HG02973 (cell line): ENCODE data around the gene PDE6B.

Experiments used
- ATAC-seq: cut with Tn5 transposase; IDR thresholded peaks from one replicate; pipeline ENCODE4 v1.9.1; 2021; ENCODE audit warnings: moderate library complexity; ENCODE audit not compliant: unreplicated experiment

Gene PDE6B

GRCh38 chr4:600850-601515, 24.4 kb upstream of the PDE6B start:
- ATAC-seq: no peak

DNA sequence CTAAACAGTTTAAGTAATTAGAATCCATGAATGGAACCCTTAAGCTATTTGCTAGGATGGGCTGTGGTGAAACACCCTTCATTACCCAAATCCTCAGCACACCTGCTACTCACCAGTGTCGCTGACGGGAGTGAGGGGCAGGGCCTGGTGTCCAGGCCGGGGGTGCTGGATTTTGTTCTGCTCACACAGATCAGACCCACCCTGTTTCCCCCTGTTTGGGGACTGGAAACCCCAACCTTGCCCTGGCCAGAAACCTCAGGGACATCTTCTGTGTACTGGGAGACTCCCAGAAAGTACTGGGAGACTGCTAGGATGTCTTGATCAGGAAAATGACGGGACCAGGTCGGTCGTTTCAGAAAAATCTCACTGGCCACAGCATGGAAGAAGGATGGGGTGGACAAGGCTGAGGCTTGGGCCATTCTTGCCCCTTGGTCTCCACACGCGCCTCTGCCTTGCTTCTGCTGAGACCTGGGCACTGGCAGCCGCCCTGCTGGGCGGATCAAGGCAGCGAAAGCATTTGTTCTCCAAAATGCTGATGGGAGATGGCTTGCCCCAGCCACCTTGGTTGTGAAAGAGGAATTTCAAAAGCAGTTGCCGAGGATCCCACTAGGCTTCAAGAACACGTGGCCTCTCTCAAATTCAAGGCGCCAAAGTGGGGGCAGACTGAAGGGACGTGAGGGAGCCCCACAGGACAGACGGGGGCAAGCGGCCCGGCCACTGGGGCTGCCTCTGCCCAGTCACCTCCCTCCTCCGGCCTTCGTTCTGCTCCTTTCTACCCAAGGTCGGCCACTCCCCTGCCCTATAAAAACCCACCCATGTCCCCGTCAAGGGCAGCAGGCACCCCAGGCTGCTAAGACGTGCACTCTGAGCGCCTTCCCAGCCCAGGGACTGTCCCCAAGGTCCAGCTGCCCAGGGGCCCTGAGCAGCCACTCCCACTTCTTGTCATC, 23.5 kb upstream of the PDE6B start:
- no peak for ATAC-seq

DNA sequence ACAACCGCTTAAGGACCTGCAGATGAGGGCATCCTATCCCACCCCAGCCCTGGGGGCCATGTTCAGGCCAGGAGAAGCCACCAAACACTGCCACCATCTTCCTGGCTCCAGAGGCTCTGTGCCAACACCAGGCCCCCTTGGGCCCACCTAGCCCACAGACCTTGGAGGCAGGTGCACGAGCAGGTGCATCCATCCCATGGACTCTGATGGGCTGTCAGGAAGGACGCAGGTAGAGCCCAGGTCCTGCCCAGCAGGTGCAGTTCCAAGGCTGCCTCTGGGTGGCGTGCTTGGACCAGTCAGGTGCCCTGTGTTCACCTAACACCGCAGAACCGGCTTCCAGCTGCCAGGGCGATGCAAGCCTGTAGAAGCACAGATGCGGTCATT, 22.8 kb upstream of the PDE6B start:
- ATAC-seq: no peak

GRCh38 chr4:604131-604530, 21.2 kb upstream of the PDE6B start:
- no peak for ATAC-seq

GRCh38 chr4:605702-606425, 19.5 kb upstream of the PDE6B start:
- no peak for ATAC-seq

DNA sequence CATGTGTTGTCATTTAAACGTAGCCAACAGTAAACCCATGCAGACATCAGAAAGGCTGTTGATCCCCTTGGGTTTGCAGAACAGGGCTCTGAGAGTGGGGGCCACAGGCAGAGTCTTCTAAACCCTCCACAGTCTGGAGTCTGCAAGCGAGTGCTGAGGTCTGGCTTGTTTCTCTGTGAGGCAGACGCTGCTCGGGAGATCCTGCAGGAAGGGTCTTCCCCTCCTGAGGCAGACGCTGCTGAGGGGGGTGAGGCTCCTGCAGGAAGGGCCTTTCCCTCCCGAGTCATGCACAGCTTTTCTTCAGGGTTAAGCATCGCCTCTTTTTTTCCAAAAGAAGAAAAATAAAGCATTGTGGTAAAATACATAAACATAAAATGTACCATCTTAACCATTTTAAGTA, 17.1 kb upstream of the PDE6B start:
- no peak for ATAC-seq

DNA sequence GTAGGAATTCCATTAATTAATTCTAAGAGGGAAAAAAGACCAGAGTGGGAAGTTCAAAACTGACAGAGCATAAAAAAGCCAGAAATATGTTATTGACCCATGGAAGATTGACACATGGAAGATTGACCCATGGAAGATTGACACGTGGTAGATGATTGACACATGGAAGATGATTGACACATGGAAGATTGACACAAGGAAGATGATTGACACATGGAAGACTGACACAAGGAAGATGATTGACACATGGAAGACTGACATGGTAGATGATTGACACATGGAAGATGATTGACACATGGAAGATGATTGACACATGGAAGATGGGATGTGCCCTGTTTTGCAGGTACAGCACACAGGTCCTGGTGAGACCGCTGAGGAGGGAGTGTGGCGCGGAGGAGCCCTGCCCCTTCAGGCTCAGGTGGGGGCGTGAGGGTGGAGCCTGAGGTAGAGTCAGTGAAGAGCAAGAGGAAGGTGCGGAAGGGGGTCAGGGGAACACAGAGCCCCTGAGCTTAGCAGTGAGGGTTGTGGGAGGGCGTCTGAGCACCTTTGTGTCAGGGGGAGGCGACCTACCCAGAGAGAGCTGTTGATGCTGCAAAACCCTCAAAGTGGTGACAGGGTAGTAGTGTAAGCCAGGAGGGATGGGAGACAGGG, 15.8 kb upstream of the PDE6B start:
- ATAC-seq: no peak

- no peak for ATAC-seq
These were observed 14.7 kb upstream of the PDE6B start for GRCh38 chr4:610411-611261.

DNA sequence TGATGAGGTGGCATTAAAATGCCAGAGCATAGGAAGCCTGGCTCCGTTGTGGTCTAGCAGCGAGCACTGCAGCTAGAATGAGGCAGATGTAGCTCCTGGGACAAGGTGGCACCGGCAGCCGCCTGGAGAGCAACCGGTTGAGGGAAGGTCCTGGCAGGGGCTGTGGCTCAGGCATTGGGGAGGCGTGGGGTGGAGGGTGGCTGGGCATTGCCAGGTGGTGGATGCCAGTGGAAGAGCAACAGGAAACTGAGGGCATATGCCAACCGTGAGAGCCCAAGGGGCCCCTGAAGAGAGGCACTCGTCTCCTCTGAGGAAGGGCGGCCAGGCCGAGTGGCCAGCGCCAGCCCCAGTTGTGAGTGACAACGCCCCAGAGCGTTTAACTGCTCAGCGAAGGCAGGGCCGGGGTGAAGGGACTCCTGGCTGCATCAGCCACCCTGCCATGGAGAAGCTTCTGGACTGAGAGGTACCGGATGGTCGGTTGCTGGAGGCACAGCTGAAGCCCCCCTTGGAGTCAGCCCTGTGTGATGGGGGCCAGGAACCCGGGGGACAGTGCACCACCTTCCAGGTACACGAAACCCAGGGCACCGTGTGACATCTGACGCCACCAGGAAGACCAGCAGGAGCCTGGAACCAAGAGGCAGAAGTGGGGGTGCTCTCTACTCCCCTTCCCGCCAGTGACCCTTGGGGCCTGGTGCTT, 13.2 kb upstream of the PDE6B start:
- ATAC-seq: no peak

- no peak for ATAC-seq
These were observed 12.6 kb upstream of the PDE6B start for GRCh38 chr4:612749-613125.

DNA sequence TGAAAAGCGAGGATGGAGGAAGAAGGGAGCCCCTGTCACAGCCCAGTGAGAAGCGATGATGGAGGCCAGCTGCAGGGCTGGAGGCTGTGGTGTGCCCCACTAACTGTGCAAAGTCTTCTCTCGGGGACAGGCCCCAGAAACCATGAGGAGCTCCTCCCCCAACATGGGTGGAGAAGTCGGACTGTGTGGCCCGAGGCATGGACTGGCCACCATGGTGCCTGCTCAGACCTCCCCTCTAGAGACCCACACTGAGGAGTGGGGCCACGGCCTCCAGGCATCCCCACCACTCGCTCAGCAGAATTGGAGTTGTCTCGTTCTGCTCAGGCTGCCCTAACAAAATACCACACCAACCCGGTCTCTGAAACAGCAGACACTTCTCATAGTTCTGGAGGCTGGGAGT, 12.2 kb upstream of the PDE6B start:
- ATAC-seq: no peak

- no peak for ATAC-seq
These were observed 9.3 kb upstream of the PDE6B start for GRCh38 chr4:616091-616490.

DNA sequence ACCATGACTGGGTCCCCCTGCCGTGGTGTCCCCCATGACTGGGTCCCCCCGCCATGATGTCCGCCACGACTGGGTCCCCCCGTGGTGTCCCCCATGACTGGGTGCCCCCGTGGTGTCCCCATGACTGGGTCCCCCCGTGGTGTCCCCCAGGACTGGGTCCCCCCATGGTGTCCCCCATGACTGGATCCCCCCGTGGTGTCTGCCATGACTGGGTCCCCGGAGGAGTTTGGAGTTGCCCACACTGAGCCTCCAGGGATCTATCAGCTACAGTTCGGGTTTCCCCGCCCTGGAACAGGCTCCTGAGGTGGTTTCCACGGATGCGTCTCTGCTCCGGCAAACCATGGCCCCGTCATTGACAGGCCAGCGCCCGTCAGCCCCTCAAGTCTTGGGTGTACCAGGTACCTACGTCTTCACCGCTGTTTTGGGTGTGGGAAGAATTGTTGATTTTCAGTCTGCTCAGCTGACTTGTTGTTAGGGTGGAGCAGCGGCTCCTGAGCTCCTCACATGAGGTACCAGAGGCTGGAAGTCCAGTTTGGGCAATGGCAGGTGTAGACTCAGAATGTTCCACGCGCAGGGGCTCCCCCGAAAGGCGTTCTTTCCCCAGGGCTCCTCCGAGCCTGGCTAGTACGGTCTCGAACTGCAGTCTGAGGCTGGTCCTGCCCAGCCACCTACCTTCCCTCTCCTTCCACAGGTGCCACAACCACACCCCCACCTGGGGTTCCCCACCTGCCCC, 8.3 kb upstream of the PDE6B start:
- ATAC-seq: no peak

DNA sequence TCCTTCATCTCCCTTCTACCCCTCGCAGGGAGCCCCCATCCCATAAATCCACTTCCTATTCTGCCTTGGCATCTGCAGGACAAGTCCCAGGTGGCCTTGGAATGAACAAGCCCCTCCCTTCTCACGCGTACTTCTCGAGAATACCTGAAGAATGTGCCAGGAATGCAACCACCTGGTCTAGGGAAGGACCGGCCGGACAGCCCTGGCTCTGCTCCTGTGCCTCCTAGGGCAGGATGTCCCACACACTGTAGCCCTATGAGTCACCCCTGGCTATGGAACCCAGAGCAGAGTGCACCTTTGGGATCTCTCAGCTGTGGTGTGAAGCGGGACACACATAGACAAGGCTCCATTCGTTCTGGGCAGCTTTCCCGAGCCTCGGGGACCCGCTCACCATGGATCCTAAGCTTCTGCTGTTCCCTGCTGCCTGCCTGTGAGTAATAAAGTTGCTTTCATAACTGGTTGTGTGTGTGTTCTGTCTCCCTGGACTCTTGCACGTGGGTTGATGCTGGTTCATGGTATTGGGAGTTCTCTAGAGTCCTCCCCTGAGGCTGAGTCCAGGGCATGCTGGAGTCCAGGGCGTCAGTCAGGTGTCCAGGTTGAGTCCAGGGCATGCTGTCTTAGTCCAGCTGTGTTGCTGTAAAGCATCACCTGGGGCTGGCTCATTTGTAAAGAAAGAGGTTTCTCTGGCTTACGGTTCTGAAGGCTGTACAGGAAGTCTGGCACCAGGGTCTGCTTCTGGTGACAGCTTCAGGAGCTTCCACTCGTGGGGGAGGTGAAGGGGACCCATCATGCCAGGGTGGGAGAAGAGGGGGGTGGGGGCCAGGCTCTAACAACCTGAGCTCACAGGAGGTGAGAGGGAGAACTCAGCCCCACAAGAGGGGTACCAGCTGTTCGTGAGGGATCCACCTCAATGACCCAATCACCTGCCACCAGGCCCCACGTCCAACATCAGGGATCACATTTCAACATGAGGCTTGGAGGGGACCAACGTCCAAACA, 7.4 kb upstream of the PDE6B start:
- no peak for ATAC-seq

DNA sequence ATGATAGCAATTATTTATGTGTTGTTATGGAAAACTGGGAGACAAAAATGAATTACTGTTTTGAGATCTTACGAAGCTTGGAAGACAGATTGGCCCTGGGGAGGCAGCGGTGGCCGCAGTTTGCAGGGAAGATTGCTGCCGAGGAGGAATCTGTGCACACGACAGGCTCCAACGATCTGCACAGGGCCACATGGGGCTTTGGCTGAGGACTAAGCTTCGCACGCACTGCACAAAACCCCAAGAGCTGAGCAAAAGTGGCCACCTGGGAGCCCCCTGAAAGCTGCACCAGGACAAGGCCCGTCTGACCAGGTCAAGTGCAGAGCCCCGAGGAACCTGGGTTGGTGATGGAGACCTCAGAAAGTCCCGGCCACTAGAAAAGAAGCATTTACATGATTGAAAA, 5.2 kb upstream of the PDE6B start:
- no peak for ATAC-seq

GRCh38 chr4:620851-621261, 4.5 kb upstream of the PDE6B start:
- no peak for ATAC-seq

DNA sequence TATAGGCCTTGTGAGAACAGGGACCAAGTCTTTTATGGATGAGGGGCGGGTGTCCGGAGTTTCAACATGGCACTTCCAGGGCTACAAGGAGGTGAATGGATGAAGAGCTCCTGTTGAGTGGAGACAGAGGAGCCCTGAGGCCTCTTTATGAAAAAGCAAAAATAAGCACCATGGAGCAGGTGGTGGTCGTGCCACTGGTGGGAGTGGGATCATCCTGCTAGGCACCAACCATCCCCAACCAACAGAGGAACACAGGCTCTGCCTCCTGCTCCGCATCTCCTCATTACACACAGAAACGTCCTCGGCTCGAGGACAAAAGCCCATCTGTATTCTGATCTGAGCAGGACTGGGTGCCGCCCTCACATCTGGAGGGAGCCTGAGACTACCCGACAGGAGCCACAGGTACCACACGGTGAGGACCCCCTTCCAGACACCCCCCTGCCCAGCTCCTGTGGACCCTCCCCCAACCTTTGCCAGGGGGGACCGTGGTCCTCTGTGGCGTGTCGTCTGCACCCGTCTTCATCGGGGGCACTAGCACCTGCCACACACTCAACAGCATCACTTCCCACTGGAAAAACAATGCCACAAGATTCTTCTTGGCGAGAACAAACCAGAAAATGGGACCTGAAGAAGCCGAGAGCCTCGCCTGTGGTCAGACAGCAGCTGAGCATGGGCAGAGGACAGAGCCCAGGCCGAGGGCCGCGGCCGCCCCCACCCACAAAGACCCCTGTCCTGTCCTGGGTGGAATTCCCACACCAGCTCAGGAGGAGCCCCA, 3.9 kb upstream of the PDE6B start:
- no peak for ATAC-seq
